GM12874 (cell line): Measurements from ENCODE around the gene OTOG.

Experiments
- TF ChIP-seq, protein P1 (sequence below): IDR thresholded peaks from 2 replicates; pipeline ENCODE4 v1.5.1; 2011; ENCODE audit warnings: low read depth, mild to moderate bottlenecking, control low read depth, low read length, moderate library complexity; ENCODE audit not compliant: insufficient read depth

Gene OTOG

DNA sequence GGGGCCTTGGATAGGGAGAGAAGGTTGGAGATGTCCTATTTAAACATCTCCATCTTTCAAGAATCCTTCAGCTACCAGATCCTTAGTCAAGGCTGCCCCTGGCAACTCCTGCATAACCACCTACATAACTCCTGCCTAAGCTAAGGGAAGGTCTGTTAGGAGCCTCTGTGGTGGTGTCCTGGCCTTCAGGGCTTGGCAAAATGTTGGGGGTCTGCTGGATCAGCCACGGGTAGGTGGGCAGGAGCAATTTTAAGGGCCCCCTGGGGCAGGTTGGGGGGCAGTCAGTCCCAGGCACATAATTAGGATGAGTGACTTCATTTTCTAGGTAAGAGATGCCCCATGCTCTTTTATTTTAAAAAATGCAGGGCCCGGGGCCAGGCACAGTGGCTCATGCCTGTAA is 28.7 kb upstream of the OTOG start:
- TF ChIP-seq, protein P1, sequence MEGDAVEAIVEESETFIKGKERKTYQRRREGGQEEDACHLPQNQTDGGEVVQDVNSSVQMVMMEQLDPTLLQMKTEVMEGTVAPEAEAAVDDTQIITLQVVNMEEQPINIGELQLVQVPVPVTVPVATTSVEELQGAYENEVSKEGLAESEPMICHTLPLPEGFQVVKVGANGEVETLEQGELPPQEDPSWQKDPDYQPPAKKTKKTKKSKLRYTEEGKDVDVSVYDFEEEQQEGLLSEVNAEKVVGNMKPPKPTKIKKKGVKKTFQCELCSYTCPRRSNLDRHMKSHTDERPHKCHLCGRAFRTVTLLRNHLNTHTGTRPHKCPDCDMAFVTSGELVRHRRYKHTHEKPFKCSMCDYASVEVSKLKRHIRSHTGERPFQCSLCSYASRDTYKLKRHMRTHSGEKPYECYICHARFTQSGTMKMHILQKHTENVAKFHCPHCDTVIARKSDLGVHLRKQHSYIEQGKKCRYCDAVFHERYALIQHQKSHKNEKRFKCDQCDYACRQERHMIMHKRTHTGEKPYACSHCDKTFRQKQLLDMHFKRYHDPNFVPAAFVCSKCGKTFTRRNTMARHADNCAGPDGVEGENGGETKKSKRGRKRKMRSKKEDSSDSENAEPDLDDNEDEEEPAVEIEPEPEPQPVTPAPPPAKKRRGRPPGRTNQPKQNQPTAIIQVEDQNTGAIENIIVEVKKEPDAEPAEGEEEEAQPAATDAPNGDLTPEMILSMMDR, result no peak

DNA sequence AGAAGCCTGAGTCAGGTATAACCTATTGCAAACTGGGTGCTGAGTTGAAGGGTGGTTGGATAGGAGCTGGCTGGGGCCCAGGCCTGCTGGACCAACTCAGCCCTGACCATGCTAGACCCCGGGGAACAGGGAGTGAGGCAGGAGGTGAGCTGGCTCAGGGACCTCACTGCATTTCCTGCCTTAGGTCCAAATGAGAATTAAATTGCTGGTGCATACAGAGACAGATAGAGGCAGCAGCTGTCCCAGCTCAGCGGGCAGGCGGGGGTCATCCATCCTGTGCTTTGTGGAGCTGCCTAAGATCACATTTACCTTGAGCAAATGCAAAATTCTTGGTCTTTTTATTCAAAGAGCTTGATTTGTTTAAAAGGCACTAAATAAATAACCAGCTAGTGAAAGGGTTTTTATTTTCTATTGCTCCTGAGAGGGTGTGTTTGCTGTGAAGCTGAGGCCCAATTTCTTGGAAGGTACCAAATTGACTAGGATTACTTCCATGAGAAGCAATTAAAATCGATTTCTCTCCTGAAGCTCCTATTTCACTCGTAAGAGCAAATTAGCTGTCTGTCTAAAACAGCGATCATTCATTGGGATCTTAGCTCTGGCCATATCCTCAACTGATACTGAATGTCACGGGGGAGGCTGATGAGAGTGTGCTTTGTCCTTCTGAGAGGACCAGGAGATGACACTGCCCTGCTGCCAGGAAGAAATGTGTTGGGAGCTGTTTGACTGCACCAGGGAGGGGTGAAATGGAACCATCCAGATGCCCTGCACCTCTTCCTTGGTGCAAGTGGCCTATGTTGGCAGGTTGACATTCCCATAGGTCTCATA is 27.8 kb upstream of the OTOG start:
- TF ChIP-seq, protein P1, result no peak

DNA sequence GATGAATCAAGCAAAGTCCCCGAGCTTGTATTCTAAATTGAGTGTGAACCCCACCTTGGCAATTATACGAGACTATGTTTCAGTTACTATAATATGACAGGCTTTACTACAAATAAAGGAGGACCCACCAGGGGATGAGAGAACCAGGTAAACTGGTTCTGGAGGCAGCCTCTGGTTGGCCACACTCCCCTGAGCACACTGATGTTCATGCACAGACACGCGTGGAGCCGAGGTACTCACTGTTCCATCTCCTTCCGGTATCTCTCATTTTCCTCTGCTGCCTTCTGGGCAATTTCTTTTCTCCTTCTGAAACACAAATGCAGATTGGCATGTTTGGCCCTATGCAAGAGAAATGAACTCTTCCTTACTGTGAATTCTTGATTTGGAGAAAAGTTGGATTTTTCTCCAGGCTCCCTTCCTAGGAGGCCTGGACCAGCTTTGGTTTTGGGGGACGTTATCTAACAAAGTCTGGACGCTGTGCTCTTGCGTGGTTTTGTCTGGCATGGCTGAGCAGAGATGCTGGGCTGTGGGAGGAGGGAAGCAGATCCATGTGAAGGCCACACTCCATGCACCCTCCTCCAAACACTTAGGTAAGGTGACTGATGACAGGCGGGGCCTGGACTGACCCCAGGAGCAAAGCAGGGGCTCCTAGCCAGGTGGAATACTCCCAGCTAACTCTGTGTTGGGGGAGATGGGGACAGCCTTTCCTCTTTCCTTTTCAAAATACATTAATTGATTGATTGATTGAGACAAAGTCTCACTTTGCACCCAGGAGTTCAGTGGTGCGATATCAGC is 25.8 kb upstream of the OTOG start:
- TF ChIP-seq, protein P1, result no peak

DNA sequence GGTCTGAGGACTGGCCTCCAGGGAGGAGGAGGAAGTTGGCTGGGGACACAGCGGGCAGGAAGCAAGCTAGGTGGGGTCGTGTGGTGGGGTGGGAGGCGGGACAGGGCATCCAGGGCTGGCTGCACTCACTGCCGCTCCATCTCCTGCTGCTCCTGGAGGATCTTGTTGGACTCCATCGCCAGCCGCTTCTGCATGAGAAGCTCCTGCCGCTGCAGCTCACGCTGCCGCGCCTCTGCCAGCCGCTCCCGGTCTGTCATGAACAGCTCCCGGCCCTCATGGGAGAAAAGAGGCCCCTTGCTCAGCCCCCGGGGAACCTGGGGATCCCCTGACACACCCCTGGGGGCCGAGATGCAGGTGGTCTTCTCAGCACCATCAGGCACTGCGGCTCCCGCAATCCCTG is 24.4 kb upstream of the OTOG start:
- TF ChIP-seq, protein P1, result no peak

DNA sequence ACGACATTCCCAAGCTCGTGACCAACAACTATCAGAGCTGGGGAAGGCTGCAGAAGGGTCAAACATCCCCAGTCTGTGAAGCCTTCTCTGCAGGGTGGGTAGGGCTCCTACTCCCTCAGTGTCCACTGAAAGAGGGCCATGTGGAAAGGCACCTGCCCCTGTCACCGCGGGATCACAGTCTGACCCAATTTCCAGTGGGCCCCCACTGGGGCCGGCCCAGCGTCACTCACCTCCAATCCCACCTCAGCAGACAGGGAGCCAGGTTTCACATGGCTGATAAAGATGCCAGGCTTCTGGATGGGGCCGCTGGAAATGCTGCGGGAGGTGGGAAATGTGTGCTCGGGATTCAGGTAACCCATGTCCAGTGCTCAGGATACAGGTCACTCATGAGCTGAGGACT is 22.8 kb upstream of the OTOG start:
- TF ChIP-seq, protein P1, result no peak

DNA sequence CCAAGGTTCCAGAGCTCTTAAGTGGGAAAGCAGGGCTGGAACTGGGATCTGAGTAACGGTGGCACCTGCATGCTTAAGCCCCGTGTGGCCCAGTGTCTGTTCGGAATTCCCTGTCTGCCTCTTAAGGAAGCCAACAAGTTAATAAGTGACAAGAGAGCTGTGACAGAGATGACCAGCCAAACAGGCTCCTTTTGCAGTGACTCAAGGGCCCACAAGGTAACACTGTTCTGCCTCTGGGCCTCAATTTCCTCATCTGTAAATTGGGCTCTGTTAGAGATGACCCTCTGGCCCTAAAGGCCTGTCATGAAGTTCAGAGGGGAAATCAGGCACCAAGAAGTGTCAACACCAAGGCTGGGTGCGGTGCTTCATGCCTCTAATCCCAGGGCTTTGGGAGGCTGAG is 21.5 kb upstream of the OTOG start:
- TF ChIP-seq, protein P1, result no peak

DNA sequence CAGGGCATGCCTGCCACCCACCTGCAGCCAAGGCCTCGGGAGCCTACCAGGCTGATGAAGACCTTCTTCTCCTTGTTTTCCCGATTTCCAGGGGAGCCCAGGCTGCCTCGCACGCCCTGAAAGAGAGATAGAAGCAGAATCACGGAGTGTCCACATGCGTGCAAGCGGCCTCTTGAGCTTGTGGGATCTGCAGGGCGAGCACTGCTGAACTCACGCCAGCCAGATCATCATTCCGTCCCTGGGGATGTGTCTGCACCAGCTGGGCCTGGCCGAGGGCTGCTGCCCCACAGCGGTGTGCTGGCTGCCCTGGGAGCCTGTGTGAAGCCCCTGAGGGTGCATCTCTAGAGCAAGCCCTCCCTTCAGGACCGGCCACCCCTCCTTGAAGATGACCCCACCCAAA is 20.7 kb upstream of the OTOG start:
- TF ChIP-seq, protein P1, result no peak
